HCT116 (cell line): ENCODE measurements around the gene MTPN.

ENCODE experiments used
- ATF3 ChIP-seq: IDR thresholded peaks from 2 replicates; pipeline ENCODE4 v1.6.1; 2012
- EZH2 ChIP-seq: fragments of 200-600 bp; sonication (generic); IDR thresholded peaks from 2 replicates; pipeline ENCODE4 v1.6.1; 2017; ENCODE audit warnings: antibody characterized with exemption, mixed run types
- EZH2phosphoT487 ChIP-seq: fragments of 200-600 bp; IDR thresholded peaks from 2 replicates; pipeline ENCODE4 v1.6.1; 2018; ENCODE audit warnings: antibody characterized with exemption, borderline replicate concordance
- MAX ChIP-seq: IDR thresholded peaks from 2 replicates; pipeline ENCODE4 v1.6.1; 2012
- POLR2A ChIP-seq: IDR thresholded peaks from 2 replicates; pipeline ENCODE4 v1.7.0; 2011; ENCODE audit warnings: borderline replicate concordance; ENCODE audit not compliant: insufficient read depth, insufficient read length; ENCODE audit errors: extremely low read depth
- POLR2AphosphoS5 ChIP-seq: IDR thresholded peaks from 2 replicates; pipeline ENCODE4 v1.6.1; 2011; ENCODE audit warnings: mild to moderate bottlenecking, low read depth, low read length, moderate library complexity
- RAD21 ChIP-seq: IDR thresholded peaks from 2 replicates; pipeline ENCODE4 v1.6.1; 2012; ENCODE audit warnings: low read depth, mild to moderate bottlenecking
- TF ChIP-seq, protein P1 (sequence below), 3 experiments: fragments of 200-600 bp in 1 of 3; sonication (generic) in 1 of 3; IDR thresholded peaks in 2 of 3; conservative IDR thresholded peaks in 1 of 3; 2 replicates each; pipeline ENCODE4 v1.5.1; 2012 to 2017; ENCODE audit warnings: low read depth in 2 of 3, low read length in 2 of 3, antibody characterized with exemption in 1 of 3, borderline replicate concordance in 1 of 3, control low read depth in 1 of 3, mild to moderate bottlenecking in 1 of 3, mixed read lengths in 1 of 3, mixed run types in 1 of 3, moderate library complexity in 1 of 3; ENCODE audit not compliant: insufficient read depth in 1 of 3

DNA sequence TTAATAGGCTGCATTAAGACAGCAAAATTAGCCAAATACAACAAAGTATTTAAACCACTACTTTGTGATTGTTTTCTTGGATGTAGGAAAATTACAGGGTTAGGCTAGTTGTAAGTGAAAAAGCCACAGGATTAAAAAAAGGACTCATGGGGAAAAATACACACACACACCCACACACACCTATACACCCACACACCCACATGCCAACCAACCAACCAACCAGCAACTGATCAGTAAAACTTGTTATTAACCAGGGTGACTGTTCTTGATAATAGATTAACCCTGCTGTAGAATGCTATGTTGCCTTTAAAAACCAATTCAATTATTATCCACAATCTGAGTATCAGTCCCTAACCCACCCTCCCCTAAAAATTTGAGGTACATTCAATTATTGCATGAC is 49.0 kb downstream of the MTPN start:
- TF ChIP-seq, protein P1, sequence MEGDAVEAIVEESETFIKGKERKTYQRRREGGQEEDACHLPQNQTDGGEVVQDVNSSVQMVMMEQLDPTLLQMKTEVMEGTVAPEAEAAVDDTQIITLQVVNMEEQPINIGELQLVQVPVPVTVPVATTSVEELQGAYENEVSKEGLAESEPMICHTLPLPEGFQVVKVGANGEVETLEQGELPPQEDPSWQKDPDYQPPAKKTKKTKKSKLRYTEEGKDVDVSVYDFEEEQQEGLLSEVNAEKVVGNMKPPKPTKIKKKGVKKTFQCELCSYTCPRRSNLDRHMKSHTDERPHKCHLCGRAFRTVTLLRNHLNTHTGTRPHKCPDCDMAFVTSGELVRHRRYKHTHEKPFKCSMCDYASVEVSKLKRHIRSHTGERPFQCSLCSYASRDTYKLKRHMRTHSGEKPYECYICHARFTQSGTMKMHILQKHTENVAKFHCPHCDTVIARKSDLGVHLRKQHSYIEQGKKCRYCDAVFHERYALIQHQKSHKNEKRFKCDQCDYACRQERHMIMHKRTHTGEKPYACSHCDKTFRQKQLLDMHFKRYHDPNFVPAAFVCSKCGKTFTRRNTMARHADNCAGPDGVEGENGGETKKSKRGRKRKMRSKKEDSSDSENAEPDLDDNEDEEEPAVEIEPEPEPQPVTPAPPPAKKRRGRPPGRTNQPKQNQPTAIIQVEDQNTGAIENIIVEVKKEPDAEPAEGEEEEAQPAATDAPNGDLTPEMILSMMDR (IDR thresholded peaks at IDR 0.05 in 2 of 3, conservative IDR thresholded peaks at IDR 0.05 in 1 of 3; ENCODE audit: borderline replicate concordance in 1 of 3, insufficient read depth in 1 of 3, low read depth in 2 of 3, low read length in 2 of 3), result no peak
- TF ChIP-seq POLR2A (no peak), POLR2AphosphoS5 (no peak), EZH2phosphoT487 (no peak), EZH2 (no peak), MAX (no peak), RAD21 (no peak), ATF3 (no peak)
